Measurements from ENCODE around the gene ARPC5L. TPM values are rescaled to one million over a fixed set of nuclear protein-coding genes. Genes with fewer than 3 reads are reported as not detected.

ARPC5L gene
- total and polyA plus RNA-seq, 2 of the 8 experiments (the other 6 are each of a cell fraction or from before 2014, with no cell fraction given) = 34.1 to 50.6 TPM

DNA sequence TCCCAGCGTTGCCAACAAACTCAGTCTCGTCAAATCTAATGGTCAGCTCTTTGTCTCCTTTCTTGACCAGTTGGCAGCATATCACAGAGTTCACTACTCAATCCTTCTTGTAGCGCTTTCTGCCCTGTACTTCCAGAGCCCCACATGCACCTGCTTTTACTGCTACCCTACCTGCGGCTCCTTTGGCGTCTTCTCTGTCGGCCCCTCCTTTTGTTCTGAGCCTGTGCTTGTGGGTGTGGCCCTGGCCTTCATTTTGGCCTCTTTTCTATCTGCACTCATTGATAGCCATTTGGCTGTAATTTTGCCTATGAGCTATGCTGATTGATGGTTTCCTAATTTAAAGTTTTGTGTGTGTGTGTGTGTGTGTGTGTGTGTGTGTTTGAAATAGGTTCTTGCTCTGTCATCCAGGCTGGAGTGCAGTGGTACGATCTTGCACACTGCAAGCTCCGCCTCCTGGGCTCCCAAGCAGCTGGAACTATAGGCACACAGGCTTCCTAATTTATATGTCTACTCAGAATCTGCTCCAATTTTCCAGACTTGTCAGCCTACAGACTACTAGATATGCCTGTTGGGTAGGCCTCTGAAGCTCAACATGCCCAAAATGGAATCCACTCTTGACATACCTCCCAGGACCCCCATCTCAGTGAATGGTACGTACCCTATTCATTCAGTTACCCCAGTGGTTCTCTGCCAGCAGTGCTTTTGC lies 32.3 kb downstream of the ARPC5L start:
- Histone ChIP-seq H2BK120ac (replicated peaks; ENCODE audit: low read depth, low read length) (no peak overlapping the region), H3K27me3 (replicated peaks in 1 of 4; ENCODE audit: control insufficient read depth in 3 of 4, extremely low read depth in 1 of 4, insufficient read depth in 3 of 4, low read length in 3 of 4) (no peaks in the 10 kb centered on the region), H2AFZ (ENCODE audit: low read length) (0 out of 2 replicates have a peak overlapping the region, but pooled peaks have one; percentile 13), H2BK12ac (ENCODE audit: low read depth, low read length) (no peak overlapping the region; the same call in 1 of the 2 replicates), H3K4me3 (ENCODE audit: extremely low read depth in 1 of 4, insufficient read depth in 2 of 4, low read depth in 3 of 4, low read length in 4 of 4) (no peak overlapping the region), H4K5ac (ENCODE audit: insufficient read length, low read depth, low read length) (no peak overlapping the region), H3K4me1 (replicated peaks in 1 of 4; ENCODE audit: control insufficient read depth in 3 of 4, insufficient read depth in 4 of 4, low read length in 3 of 4) (no peaks in the 10 kb centered on the region), H3K18ac (ENCODE audit: extremely low read depth, low read length) (no peak overlapping the region), H3K36me3 (ENCODE audit: control insufficient read depth in 2 of 4, insufficient read depth in 4 of 4, low read length in 3 of 4) (peaks cover 0 to 6% (median 0%) of the 10 kb centered on the region in 4 experiments; a peak in 2 of 8 replicates), H3K56ac (replicated peaks; ENCODE audit: insufficient read length, low read depth, low read length) (no peak overlapping the region), H3K4ac (replicated peaks; ENCODE audit: insufficient read length, low read depth, low read length) (no peak overlapping the region), H3K79me1 (ENCODE audit: low read depth, low read length) (no peaks in the 10 kb centered on the region), H3K14ac (ENCODE audit: insufficient read length) (no peak overlapping the region), H2BK20ac (ENCODE audit: low read length) (no peak overlapping the region), H4K91ac (replicated peaks; ENCODE audit: insufficient read length, low read length) (no peak overlapping the region), H4K20me1 (replicated peaks in 1 of 2; ENCODE audit: control insufficient read depth in 1 of 2, insufficient read depth in 2 of 2, low read length in 2 of 2) (no peaks in the 10 kb centered on the region), H3K4me2 (ENCODE audit: insufficient read depth in 1 of 2, low read depth in 2 of 2, low read length in 2 of 2) (no peak overlapping the region), H3K9ac (replicated peaks in 1 of 4; ENCODE audit: extremely low read depth in 1 of 4, low read depth in 3 of 4, low read length in 3 of 4) (no peak overlapping the region), H3K23me2 (ENCODE audit: low read depth, low read length) (no peaks in the 10 kb centered on the region), H3K79me2 (ENCODE audit: control insufficient read depth in 1 of 2, insufficient read depth in 2 of 2, low read length in 2 of 2) (no peaks in the 10 kb centered on the region), H2BK5ac (ENCODE audit: low read depth, low read length) (no peak overlapping the region), H3K9me3 (ENCODE audit: insufficient read depth in 2 of 2, low read depth in 1 of 2, low read length in 1 of 2) (no peaks in the 10 kb centered on the region), H3K27ac (ENCODE audit: low read depth, low read length) (no peak overlapping the region), H3K23ac (ENCODE audit: insufficient read length) (no peak overlapping the region), H2BK15ac (ENCODE audit: low read length) (no peak overlapping the region), H2AK5ac (ENCODE audit: low read depth, low read length) (no peak overlapping the region), H4K8ac (ENCODE audit: extremely low read depth, insufficient read depth, low read length) (no peak overlapping the region)
- FAIRE-seq = no peak
- 92% methylated on average over 9 of the region's 9 CpGs; no CpG with 5 or more reads in 1 of the 2 experiments for WGBS, 2 experiments (ENCODE audit: extremely low coverage in 1 of 2, insufficient coverage in 1 of 2, insufficient read length in 1 of 2, insufficient replicate concordance in 2 of 2, low coverage in 1 of 2, low lambda C conversion rate in 2 of 2, missing lambda C conversion rate in 1 of 2)
- ChIA-PET CTCF (ENCODE audit: partially characterized antibody) (interaction anchor here (0.8 to 4.5 kb wide), 20 partner anchors 9 to 237 kb away, joined by 3 to 55 read pairs (median 6); partner anchors contain the start of genes OLFML2A, RPL35 and WDR38), POLR2A (ENCODE audit: partially characterized antibody) (interaction anchor here (2.0 to 31.1 kb wide), 2 partner anchors 14 to 31 kb away, joined by 7 to 573 read pairs; partner anchors contain the start of genes ARPC5L, RPL35 and WDR38)
- no peak for TF ChIP-seq RFX5 (IDR thresholded peaks at IDR 0.05; ENCODE audit: borderline replicate concordance, low read depth, low read length)
- no peak for TF ChIP-seq SAP30 (IDR thresholded peaks at IDR 0.05; ENCODE audit: insufficient read depth, insufficient replicate concordance, low read length)
- TF ChIP-seq SUZ12 (IDR thresholded peaks at IDR 0.05; ENCODE audit: low read length) = no peak
- no peak for TF ChIP-seq JUN (IDR thresholded peaks at IDR 0.05; ENCODE audit: low read depth, low read length)
- no peak for DNase-seq (ENCODE audit: low read depth in 1 of 2, low spot score in 2 of 2)

Data from H1 (cell line).